Measurements from ENCODE around the gene KNDC1.

Gene KNDC1

DNA sequence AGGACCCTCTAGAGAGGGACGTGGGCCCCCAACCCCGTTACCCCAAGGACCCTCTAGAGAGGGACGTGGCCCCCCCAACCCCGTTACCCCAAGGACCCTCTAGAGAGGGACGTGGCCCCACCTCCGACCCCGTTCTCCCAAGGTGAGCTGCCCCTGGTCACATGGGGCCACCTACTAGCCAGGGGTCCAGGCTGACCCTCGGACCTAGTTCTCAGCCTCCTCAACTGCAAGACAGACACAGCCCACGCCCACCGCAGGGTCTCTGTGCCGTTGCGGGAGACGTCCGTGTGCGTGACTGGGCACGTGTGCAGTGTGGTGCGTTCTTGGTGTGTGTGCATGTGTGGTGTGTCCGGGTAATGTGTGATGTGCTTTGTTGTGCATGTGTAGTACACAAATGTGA, 48.4 kb downstream of the KNDC1 start:
- Histone ChIP-seq H4K20me1 (ENCODE audit: insufficient read depth, low read length) (no peaks in the 10 kb centered on the region), H3K4me1 (ENCODE audit: insufficient read depth, low read length, severe bottlenecking) (no peaks in the 10 kb centered on the region), H3K9ac (ENCODE audit: low read length) (no peak overlapping the region), H3K27me3 (ENCODE audit: insufficient read depth, low read length) (no peaks in the 10 kb centered on the region), H3K79me2 (ENCODE audit: insufficient read depth, low read length) (no peaks in the 10 kb centered on the region), H3K9me3 (ENCODE audit: low read length) (no peaks in the 10 kb centered on the region), H3K4me3 (ENCODE audit: low read depth, low read length, poor library complexity, severe bottlenecking) (no peak overlapping the region), H2AFZ (ENCODE audit: low read length) (no peak overlapping the region), H3K36me3 (ENCODE audit: insufficient read depth, low read length) (no peaks in the 10 kb centered on the region), H3K27ac (ENCODE audit: low read depth, low read length, poor library complexity, severe bottlenecking) (no peak overlapping the region), H3K9me2 (ENCODE audit: low read depth, low read length) (no peaks in the 10 kb centered on the region), H3K4me2 (ENCODE audit: low read length) (no peak overlapping the region), H3F3A (ENCODE audit: insufficient read depth, low read length) (no peaks in the 10 kb centered on the region)
- no peak for TF ChIP-seq EZH2 (IDR thresholded peaks at IDR 0.05; ENCODE audit: borderline replicate concordance, low read length)
- TF ChIP-seq CTCF (IDR thresholded peaks at IDR 0.05; ENCODE audit: low read length) = no peak

GRCh38 chr10:133209117-133209516, 49.1 kb downstream of the KNDC1 start:
- Histone ChIP-seq H2AFZ (ENCODE audit: low read length) (no peak overlapping the region), H3K4me1 (ENCODE audit: insufficient read depth, low read length, severe bottlenecking) (no peaks in the 10 kb centered on the region), H3K79me2 (ENCODE audit: insufficient read depth, low read length) (no peaks in the 10 kb centered on the region), H4K20me1 (ENCODE audit: insufficient read depth, low read length) (no peaks in the 10 kb centered on the region), H3K27ac (ENCODE audit: low read depth, low read length, poor library complexity, severe bottlenecking) (no peak overlapping the region), H3K9ac (ENCODE audit: low read length) (no peak overlapping the region), H3K9me3 (ENCODE audit: low read length) (no peaks in the 10 kb centered on the region), H3K9me2 (ENCODE audit: low read depth, low read length) (no peaks in the 10 kb centered on the region), H3K36me3 (ENCODE audit: insufficient read depth, low read length) (no peaks in the 10 kb centered on the region), H3K27me3 (ENCODE audit: insufficient read depth, low read length) (no peaks in the 10 kb centered on the region), H3F3A (ENCODE audit: insufficient read depth, low read length) (no peaks in the 10 kb centered on the region), H3K4me2 (ENCODE audit: low read length) (no peak overlapping the region), H3K4me3 (ENCODE audit: low read depth, low read length, poor library complexity, severe bottlenecking) (no peak overlapping the region)
- TF ChIP-seq CTCF (IDR thresholded peaks at IDR 0.05; ENCODE audit: low read length) (no peak), EZH2 (IDR thresholded peaks at IDR 0.05; ENCODE audit: borderline replicate concordance, low read length) (no peak)

- Histone ChIP-seq H3K9ac (ENCODE audit: low read length) (no peak overlapping the region), H3K27ac (ENCODE audit: low read depth, low read length, poor library complexity, severe bottlenecking) (no peak overlapping the region), H2AFZ (ENCODE audit: low read length) (no peak overlapping the region), H3K4me1 (ENCODE audit: insufficient read depth, low read length, severe bottlenecking) (no peaks in the 10 kb centered on the region), H3K79me2 (ENCODE audit: insufficient read depth, low read length) (no peaks in the 10 kb centered on the region), H3K4me2 (ENCODE audit: low read length) (no peak overlapping the region), H3K4me3 (ENCODE audit: low read depth, low read length, poor library complexity, severe bottlenecking) (no peak overlapping the region), H3K9me3 (ENCODE audit: low read length) (no peaks in the 10 kb centered on the region), H4K20me1 (ENCODE audit: insufficient read depth, low read length) (no peaks in the 10 kb centered on the region), H3K36me3 (ENCODE audit: insufficient read depth, low read length) (no peaks in the 10 kb centered on the region), H3K27me3 (ENCODE audit: insufficient read depth, low read length) (no peaks in the 10 kb centered on the region), H3F3A (ENCODE audit: insufficient read depth, low read length) (no peaks in the 10 kb centered on the region), H3K9me2 (ENCODE audit: low read depth, low read length) (no peaks in the 10 kb centered on the region)
- TF ChIP-seq EZH2 (IDR thresholded peaks at IDR 0.05; ENCODE audit: borderline replicate concordance, low read length) (no peak), CTCF (IDR thresholded peaks at IDR 0.05; ENCODE audit: low read length) (no peak)
These were observed 49.6 kb downstream of the KNDC1 start for GRCh38 chr10:133209641-133210040.
